Stimulated activated CD4-positive, alpha-beta T cell treated with anti-CD3 and anti-CD28 coated beads, Interleukin-2, amount 100 ng/mL, for 48 hours (primary cell): Measurements from ENCODE around the gene CKMT2.

Experiments used
- DNase-seq, 2 donors: peaks; one replicate each; pipeline ENCODE4 v3.0.0-alpha.2; 2020

The CKMT2 gene

GRCh38 chr5:81219389-81219788, 13.7 kb upstream of the CKMT2 start:
- no peak for DNase-seq

- DNase-seq, result no peak
Observed at GRCh38 chr5:81222285-81222684, 10.8 kb upstream of the CKMT2 start.

GRCh38 chr5:81225463-81225862, 7.7 kb upstream of the CKMT2 start:
- no peak for DNase-seq

- no peak for DNase-seq
Observed at GRCh38 chr5:81226286-81226685, 6.8 kb upstream of the CKMT2 start.

- DNase-seq, result no peak
Observed at GRCh38 chr5:81226949-81227348, 6.2 kb upstream of the CKMT2 start.

GRCh38 chr5:81228084-81228483, 5.0 kb upstream of the CKMT2 start:
- DNase-seq, result no peak

GRCh38 chr5:81230416-81230815, 2.7 kb upstream of the CKMT2 start:
- DNase-seq, result no peak

GRCh38 chr5:81232464-81233079, 550 bp upstream of the CKMT2 start:
- no peak for DNase-seq

- DNase-seq, result no peak
Observed at GRCh38 chr5:81234299-81234698, 1.2 kb downstream of the CKMT2 start.

GRCh38 chr5:81234801-81235200, 1.7 kb downstream of the CKMT2 start:
- DNase-seq, result no peak

GRCh38 chr5:81235287-81236072, 2.4 kb downstream of the CKMT2 start:
- no peak for DNase-seq

GRCh38 chr5:81238460-81238859, 5.3 kb downstream of the CKMT2 start:
- no peak for DNase-seq

GRCh38 chr5:81239613-81240012, 6.5 kb downstream of the CKMT2 start:
- no peak for DNase-seq

GRCh38 chr5:81241001-81241400, 7.9 kb downstream of the CKMT2 start:
- no peak for DNase-seq

- DNase-seq, result peak in 1 of 2 donors; percentile 4
Observed at GRCh38 chr5:81241961-81242648, 9.0 kb downstream of the CKMT2 start.

GRCh38 chr5:81242906-81243436, 9.8 kb downstream of the CKMT2 start:
- no peak for DNase-seq

GRCh38 chr5:81244451-81244850, 11.3 kb downstream of the CKMT2 start:
- no peak for DNase-seq

- no peak for DNase-seq
Observed at GRCh38 chr5:81245871-81246235, 12.7 kb downstream of the CKMT2 start.

GRCh38 chr5:81246697-81247096, 13.6 kb downstream of the CKMT2 start:
- DNase-seq, result no peak

- DNase-seq, result no peak
Observed at GRCh38 chr5:81247441-81247972, 14.4 kb downstream of the CKMT2 start.

- no peak for DNase-seq
Observed at GRCh38 chr5:81249240-81249639, 16.1 kb downstream of the CKMT2 start.

- no peak for DNase-seq
Observed at GRCh38 chr5:81250004-81250403, 16.9 kb downstream of the CKMT2 start.

- DNase-seq, result no peak
Observed at GRCh38 chr5:81251922-81252321, 18.8 kb downstream of the CKMT2 start.

- DNase-seq, result no peak
Observed at GRCh38 chr5:81252904-81253303, 19.8 kb downstream of the CKMT2 start.
